Measurements from ENCODE around the gene AGBL4. TPM values are rescaled to one million over a fixed set of nuclear protein-coding genes. Genes with fewer than 3 reads are reported as not detected.
A peak's percentile ranks its signal among the peaks of the same experiment; 100 is the strongest.
"Not testable (repeated sequence)": the region's sequence is repeated elsewhere in the genome, so short reads cannot be mapped to it uniquely, and the experiment has no call there.

The AGBL4 gene
- total RNA-seq, 6 experiments from 2014 or later = 0.06 to 1.8 (median 0.93) TPM

DNA sequence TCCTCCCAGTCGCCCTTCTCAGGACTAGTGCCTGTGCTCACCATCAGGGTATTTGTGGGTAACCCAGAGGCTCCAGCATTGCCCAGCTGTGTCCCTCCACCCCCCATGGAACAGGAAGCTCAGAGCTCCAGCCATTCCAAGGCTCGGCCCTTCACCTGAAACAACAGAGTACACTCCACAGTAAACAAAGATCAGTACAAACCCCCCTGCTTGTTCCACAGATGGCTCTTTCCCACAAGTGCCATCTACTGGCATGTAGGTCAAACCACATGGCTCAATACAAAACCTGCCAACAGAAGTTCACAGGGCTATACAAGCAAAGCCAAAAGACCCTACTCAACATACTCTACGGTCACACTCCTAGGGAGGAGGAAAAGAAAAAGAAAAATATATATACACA is 258.7 kb downstream of the AGBL4 start:
- WGBS (ENCODE audit: insufficient coverage, low coverage, low lambda C conversion rate, missing lambda C conversion rate) = 18% methylated on average over 2 of the region's 3 CpGs
- intact Hi-C loops (cut with DNase I) = no loop called here
- Histone ChIP-seq H3K36me3 (no peaks in the 10 kb centered on the region), H3K4me1 (no peaks in the 10 kb centered on the region), H3K4me3 (no peak overlapping the region), H3K27me3 (no peaks in the 10 kb centered on the region), H3K27ac (no peak overlapping the region), H3K9me3 (no peaks in the 10 kb centered on the region)
- ATAC-seq = no peak
- DNase-seq = no peak
- no peak for TF ChIP-seq POLR2A (IDR thresholded peaks at IDR 0.05)
- TF ChIP-seq, protein P1, sequence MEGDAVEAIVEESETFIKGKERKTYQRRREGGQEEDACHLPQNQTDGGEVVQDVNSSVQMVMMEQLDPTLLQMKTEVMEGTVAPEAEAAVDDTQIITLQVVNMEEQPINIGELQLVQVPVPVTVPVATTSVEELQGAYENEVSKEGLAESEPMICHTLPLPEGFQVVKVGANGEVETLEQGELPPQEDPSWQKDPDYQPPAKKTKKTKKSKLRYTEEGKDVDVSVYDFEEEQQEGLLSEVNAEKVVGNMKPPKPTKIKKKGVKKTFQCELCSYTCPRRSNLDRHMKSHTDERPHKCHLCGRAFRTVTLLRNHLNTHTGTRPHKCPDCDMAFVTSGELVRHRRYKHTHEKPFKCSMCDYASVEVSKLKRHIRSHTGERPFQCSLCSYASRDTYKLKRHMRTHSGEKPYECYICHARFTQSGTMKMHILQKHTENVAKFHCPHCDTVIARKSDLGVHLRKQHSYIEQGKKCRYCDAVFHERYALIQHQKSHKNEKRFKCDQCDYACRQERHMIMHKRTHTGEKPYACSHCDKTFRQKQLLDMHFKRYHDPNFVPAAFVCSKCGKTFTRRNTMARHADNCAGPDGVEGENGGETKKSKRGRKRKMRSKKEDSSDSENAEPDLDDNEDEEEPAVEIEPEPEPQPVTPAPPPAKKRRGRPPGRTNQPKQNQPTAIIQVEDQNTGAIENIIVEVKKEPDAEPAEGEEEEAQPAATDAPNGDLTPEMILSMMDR (IDR thresholded peaks at IDR 0.05) = peak in 1 of 4 donors; percentile 28

DNA sequence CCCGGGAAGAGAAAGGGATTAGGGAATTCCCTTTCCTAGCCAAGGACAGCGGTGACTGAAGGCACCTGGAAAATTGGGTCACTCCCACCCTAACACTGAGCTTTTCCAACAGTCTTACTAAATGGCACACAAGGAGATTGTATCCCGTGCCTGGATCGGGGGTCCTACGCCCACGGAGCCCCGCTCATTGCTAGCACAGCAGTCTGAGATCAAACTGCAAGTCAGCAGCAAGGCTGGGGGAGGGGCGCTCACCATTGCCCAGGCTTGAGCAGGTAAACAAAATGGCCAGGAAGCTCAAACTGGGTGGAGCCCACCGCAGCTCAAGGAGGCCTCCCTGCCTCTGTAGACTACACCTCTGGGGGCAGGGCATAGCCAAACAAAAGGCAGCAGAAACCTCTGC is 285.6 kb downstream of the AGBL4 start:
- intact Hi-C loops (cut with DNase I); DNase-seq; ATAC-seq; H3K27ac ChIP-seq; H3K9me3 ChIP-seq; H3K36me3 ChIP-seq; H3K4me3 ChIP-seq; H3K4me1 ChIP-seq; H3K27me3 ChIP-seq: not testable (repeated sequence)
- whole genome bisulfite sequencing (ENCODE audit: insufficient coverage, low coverage, low lambda C conversion rate, missing lambda C conversion rate) = 73% methylated on average over 2 of the region's 9 CpGs

DNA sequence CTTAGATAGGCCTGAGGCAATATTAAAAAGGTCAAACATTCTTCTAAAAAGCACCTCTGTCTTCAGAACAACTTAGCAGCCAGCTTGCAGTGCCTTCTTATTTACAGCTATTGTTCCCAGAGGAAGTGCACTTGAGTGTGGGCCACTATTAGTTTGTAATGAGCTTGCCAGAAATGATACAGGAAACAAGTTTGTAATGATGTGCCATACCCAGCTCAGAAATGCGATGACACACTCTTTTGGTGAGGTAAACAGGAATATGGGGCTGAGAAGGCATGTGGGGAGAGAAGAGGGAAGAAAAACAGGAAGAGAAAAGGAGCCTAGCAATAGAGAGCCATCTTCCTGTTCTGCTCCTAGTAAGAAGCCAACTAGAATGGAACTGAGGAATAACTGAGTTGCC is 295.4 kb downstream of the AGBL4 start:
- DNase-seq (no peak), ATAC-seq (peak in 2 of 4 donors; percentile 21 to 51)
- no peaks in the 10 kb centered on the region for H3K36me3 ChIP-seq
- 0% methylated on average over 1 of the region's 1 CpG for WGBS (ENCODE audit: insufficient coverage, low coverage, low lambda C conversion rate, missing lambda C conversion rate)
- intact Hi-C loops (cut with DNase I) = no loop called here
- H3K27me3 ChIP-seq = no peaks in the 10 kb centered on the region
- no peak overlapping the region for H3K4me3 ChIP-seq
- no peaks in the 10 kb centered on the region for H3K9me3 ChIP-seq
- no peaks in the 10 kb centered on the region for H3K4me1 ChIP-seq
- no peak overlapping the region for H3K27ac ChIP-seq
- TF ChIP-seq POLR2A (IDR thresholded peaks at IDR 0.05) = no peak
- TF ChIP-seq, protein P1 (IDR thresholded peaks at IDR 0.05) = no peak

DNA sequence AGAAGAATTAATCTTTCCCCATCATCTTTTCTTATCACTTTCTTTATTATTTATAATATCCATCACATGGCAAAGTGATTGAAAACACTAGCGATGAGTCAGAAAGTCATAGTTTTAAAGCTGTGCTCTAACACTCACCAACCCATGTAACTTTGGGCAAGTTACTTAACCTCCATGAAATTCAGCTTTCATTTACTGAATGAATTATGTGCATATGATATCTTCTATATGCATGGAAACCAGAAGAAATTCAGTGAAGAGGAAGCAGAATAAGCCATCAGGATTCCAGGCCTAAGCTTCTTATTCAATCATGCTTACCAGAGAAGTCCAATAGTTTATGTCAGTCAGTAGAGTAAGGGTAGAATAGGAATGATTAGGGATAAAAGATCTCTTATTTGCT is 300.1 kb downstream of the AGBL4 start:
- H3K4me3 ChIP-seq = no peak overlapping the region
- TF ChIP-seq POLR2A (IDR thresholded peaks at IDR 0.05) = no peak
- TF ChIP-seq, protein P1 (IDR thresholded peaks at IDR 0.05) = no peak
- no peaks in the 10 kb centered on the region for H3K27me3 ChIP-seq
- intact Hi-C loops (cut with DNase I) = no loop called here
- ATAC-seq (no peak), DNase-seq (no peak)
- no peaks in the 10 kb centered on the region for H3K9me3 ChIP-seq
- H3K36me3 ChIP-seq = no peaks in the 10 kb centered on the region
- H3K4me1 ChIP-seq = no peaks in the 10 kb centered on the region
- H3K27ac ChIP-seq = no peak overlapping the region
- WGBS (ENCODE audit: insufficient coverage, low coverage, low lambda C conversion rate, missing lambda C conversion rate) = 85% methylated on average over 1 of the region's 1 CpG

DNA sequence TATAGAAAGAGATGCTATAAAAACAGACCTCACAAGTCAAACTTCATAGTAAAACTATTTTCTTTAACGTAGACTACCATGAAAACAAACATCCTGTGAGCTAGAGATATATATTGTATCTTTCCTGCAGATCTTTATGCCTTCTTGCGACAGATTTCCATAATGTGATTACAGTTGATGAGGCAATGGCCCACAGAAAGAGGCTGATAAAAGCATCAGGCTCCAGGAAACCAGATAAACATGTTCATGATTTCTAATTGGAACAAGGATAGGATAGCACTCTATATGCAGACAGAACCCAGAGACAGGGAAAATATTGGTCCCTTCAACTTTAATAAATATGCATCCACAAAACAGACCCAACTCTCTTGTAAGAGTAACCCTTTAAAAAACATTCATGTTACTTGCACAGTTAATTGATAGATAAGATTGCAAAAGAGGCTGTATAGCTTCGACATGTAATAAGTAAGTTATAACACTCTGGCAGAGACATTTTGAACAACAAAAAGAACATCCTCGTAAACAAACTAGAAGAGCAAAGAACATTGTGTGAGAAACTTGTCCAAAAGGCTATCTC is 329.4 kb downstream of the AGBL4 start:
- Histone ChIP-seq H3K36me3 (no peaks in the 10 kb centered on the region), H3K9me3 (no peaks in the 10 kb centered on the region), H3K4me3 (no peak overlapping the region), H3K27ac (no peak overlapping the region), H3K4me1 (no peaks in the 10 kb centered on the region), H3K27me3 (no peaks in the 10 kb centered on the region)
- intact Hi-C loops (cut with DNase I) = no loop called here
- WGBS (ENCODE audit: insufficient coverage, low coverage, low lambda C conversion rate, missing lambda C conversion rate) = 46% methylated on average over 4 of the region's 4 CpGs
- ATAC-seq = no peak
- DNase-seq = no peak
- TF ChIP-seq, protein P1 (IDR thresholded peaks at IDR 0.05) = no peak
- TF ChIP-seq POLR2A (IDR thresholded peaks at IDR 0.05) = no peak
